DMS79 (cell line): Measurements from ENCODE around the gene NOTCH2NLA.
"Not testable (repeated sequence)": the region's sequence is repeated elsewhere in the genome, so short reads cannot be mapped to it uniquely, and the experiment has no call there.

Source experiments
- DNase-seq: peaks from one replicate; lab custom pipeline; 2025; lab: John Stamatoyannopoulos, UW

Gene NOTCH2NLA

DNA sequence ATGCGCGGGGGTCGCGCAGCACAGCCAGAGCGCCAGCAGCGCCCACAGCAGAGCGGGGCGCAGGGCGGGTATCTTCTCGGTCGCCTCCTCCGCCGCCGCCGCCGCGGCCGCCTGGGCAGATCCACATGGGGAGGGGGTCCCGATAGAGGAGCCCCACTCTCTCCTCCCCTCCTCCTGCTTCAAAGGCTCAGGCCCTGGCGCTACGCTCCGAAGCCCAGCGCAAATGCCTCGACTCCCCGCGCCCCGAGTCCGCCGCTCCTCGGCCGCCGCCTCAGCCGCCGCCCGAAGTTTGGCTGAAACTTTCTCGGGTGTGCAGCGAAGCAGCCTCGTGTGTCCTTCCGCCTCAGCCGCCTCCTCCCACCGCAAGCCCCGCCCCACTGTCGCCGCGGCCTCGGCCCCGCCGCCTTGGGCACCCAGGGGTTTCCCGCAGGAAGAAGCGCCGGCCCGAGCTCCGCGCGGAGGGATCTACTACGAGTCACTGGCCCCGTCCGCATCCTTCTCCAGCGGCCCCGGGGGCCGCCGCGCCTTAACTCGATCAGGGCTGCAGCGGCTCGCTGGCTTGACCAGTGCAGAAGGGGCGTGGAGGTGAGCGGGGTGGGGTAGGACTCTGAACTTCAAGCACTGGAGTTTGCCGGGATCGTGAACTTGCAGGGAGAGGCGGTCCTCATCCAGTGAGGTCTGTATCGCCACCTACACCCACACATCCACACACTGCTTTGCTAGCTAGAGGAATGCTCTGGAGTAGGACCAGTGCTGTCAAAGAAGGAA is at the start of gene NOTCH2NLA:
Gene NOTCH2NLA, minus strand, starts transcription at position 312 of the 768 bp plus-strand sequence. CDS start 39,684 bp downstream, outside the sequence.
- not testable (repeated sequence) for DNase-seq

DNA sequence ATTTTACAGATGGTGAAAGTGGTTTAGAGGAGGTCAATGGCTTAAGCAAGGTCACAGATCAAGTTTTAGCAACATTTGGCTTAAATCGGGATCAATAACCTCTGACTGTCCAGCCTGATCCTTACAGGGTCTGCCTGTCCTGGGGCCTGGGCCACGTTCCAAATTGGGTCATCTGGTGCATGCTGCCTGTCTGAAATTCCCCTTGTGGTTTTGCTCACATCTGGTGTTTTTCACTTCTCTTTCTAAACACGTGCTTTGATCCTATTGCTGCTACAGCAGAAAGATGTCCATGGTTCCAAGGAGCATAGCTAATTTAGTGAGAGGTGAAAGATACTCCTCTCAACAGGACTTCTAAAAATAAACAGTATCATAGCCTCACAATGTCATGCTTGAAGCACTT is 49.5 kb upstream of the NOTCH2NLA start:
- DNase-seq: not testable (repeated sequence)

GRCh38 chr1:146277087-146277486 is 48.3 kb upstream of the NOTCH2NLA start:
- not testable (repeated sequence) for DNase-seq

GRCh38 chr1:146274083-146274482 is 45.3 kb upstream of the NOTCH2NLA start:
- DNase-seq: not testable (repeated sequence)

GRCh38 chr1:146273194-146273593 is 44.4 kb upstream of the NOTCH2NLA start:
- DNase-seq: not testable (repeated sequence)

DNA sequence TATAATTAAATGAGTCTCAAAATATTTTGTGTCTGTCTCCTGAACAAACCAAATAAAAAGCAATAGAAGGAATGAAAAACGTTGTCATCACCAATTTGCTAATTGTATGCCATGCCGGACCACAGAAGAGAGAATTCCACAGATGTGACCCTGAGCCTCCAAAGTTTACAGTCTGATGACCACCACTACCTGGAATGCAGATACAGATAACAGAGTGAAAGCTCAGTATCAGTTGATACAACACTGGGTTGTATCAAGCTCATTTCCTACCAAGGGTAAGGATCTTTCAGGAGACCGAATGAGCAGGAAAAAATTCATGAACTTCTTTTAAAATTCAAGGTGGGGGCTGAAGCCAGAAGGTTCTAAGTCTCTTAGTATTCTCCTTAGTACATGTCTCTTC is 43.9 kb upstream of the NOTCH2NLA start:
- DNase-seq: not testable (repeated sequence)

DNA sequence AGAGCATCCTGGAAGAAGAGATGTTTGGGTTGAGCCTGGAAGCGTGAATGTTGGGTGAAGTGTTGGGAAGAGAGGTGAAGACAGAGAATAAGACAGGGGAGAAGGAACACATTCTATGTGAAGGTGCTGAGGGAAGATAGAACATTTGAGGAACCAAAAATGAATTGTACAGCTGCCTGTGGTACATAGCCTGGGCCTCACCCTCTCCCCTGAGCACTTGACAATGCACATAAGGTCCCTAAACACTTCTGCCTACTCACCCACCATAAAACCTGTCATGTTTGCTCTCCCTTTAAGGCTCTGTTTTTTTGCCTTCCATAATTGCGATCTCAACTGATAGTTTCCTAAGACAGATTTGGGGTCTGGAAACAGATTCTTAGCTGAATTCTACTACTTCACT is 43.2 kb upstream of the NOTCH2NLA start:
- DNase-seq: not testable (repeated sequence)

- not testable (repeated sequence) for DNase-seq
Observed at GRCh38 chr1:146270129-146270528, 41.3 kb upstream of the NOTCH2NLA start.

GRCh38 chr1:146266179-146266748 is 37.4 kb upstream of the NOTCH2NLA start:
- not testable (repeated sequence) for DNase-seq

- not testable (repeated sequence) for DNase-seq
Observed at GRCh38 chr1:146264761-146265160, 35.9 kb upstream of the NOTCH2NLA start.

DNA sequence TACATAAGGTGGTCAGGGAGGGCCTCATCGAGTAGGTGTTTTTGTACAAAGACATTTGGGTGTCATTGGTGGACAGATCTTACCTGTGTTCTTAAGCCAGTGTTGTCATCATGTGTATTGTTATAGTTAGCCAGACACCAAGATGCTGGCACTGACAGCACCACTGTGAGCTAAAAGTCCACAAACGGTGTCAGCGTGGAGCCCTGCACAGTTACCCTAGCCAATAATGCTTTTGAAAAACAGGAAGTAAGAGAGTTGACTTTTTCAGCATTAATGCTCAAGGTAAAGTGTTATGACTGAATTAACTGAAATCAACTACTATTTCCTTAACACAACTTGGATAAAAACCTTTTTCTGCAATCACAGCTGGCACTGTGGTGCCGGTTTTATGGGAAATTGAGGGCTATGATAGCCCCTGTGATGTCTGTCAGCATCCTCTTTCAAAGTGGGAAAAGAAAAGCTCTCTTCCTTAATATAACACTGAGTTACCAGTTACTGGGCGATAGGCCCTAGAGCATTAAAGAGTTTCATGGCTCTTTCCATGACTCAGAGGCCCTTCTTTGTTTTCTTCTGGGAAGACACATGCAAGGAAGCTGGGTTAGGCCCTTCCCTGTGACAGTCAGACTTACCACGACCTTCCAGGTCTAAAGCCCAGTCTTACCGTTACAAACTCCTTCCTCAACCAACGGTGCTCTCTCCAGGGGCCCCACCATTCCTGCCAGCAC is 31.3 kb upstream of the NOTCH2NLA start:
- not testable (repeated sequence) for DNase-seq

DNA sequence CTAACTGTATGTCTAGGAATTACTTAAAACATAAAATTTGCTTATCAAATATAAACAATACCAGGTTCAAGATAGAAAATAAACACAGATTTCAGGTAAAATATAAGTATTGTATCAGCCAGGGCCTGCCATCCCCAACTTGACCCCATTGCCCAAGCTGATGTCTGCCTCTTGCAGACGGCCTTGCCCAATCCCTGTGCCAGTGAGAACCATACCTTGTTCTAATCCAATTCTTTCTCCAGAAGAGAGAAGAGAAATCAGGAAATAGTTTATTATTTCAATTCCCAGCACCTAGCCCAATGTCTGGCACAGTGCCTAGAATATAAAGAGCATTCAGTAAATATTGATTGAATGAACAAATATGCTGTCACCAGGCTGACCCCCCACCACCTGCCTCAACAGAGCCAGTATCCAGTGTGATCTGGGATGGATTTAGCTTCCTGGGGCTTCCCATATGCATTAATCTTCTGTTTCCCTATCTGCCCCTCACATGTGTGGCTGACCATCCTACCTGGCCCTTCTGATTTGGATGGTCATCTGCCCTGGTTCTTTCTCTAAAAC is 29.3 kb upstream of the NOTCH2NLA start:
- DNase-seq: not testable (repeated sequence)

- not testable (repeated sequence) for DNase-seq
Observed at GRCh38 chr1:146254569-146255197, 25.9 kb upstream of the NOTCH2NLA start.

- DNase-seq: not testable (repeated sequence)
Observed at GRCh38 chr1:146253249-146253855, 24.5 kb upstream of the NOTCH2NLA start.

- DNase-seq: not testable (repeated sequence)
Observed at GRCh38 chr1:146251523-146251922, 22.7 kb upstream of the NOTCH2NLA start.

DNA sequence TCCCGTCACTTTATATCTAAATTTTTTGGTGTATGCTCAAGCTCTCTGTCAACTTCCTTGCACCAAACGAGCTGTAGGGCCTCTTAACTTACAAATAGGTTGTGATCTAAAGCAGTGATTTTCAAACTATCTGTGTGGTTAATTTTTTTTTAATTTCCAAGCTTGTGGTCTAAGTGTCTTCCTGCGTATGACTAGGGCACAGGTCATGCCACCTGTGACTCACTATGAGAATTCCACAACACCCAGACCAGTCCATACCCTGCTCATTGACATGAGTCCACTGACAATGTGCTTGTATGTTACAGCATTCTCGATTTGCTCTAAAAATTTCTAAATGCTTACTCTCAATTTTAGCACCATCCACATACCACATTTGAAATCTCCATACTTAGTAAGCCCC is 19.8 kb upstream of the NOTCH2NLA start:
- not testable (repeated sequence) for DNase-seq

- not testable (repeated sequence) for DNase-seq
Observed at GRCh38 chr1:146236626-146237025, 7.8 kb upstream of the NOTCH2NLA start.

DNA sequence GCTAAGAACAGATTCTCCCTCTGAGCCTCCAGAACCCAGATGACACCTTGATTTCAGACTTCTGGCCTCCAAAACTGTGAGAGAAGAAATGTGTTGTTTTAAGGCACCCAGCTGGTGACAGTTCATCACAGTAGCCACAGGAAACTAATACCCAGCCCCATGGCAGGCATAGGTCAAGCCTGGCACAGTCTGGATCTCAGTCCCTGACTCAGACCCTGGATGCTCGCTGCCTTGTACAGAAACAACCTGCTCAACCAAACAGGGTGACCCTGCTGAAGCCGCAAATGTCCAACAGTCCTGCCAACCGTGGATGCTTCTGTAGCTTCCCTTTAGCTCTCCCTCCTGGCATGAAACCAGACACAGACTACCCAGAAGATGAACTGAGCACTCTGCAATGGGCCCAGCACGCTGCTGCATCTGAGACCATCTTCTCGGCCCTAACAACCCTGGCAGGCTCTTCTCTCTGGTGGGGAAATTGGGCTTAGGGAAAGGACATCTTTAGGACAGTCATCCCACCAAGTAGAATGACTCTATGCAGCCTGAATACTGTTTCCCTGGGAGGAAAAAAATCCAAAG is 7.3 kb upstream of the NOTCH2NLA start:
- DNase-seq: not testable (repeated sequence)

- DNase-seq: not testable (repeated sequence)
Observed at GRCh38 chr1:146228144-146228682, 608 bp downstream of the NOTCH2NLA start.

GRCh38 chr1:146174531-146174930 is 54.3 kb downstream of the NOTCH2NLA start:
- DNase-seq: not testable (repeated sequence)

DNA sequence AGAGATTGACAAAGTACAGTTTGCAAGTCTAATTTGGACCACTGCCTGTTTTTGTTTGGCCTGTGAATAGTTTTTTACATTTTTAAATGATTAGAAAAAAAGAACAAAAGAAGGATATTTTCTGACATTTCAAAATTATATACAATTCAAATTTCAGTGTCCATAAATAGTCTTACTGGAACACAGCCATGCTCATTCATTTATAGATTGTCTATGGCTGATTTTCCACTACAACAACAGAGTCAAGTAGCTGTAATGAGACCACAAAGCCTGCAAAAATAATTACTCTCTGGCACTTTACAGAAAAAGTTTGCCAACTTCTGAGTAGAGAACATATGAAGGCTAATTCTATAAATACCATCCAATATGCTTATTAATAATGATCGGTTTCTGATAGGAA is 61.1 kb downstream of the NOTCH2NLA start:
- not testable (repeated sequence) for DNase-seq
